NCI-H128 (cell line): ENCODE measurements around the gene SPNS3.

ENCODE experiments used
- DNase-seq: peaks from one replicate; lab custom pipeline; 2025; ENCODE audit not compliant: unreplicated experiment; lab: John Stamatoyannopoulos, UW

Gene SPNS3

GRCh38 chr17:4507361-4508111, 73.8 kb downstream of the SPNS3 start:
- DNase-seq: no peak

DNA sequence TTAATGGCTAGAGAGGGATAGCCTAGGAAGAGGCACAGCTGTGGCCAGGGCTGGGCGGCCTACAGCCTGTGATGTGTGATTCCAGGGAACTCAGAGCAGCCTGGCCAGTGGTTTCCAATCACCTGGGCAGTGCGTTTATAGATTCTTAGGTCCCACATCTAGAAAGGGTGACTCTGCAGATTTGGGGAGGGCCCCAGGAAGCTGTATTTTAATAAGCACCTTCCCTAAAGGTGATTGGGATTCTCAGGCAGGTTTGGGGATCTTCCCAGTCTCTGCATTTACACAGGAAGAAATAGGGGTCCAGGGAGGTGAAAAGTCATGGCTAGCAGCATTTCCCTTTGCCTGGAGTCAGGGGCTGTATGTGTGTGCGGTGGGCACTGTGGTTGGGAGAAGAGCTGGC, 74.5 kb downstream of the SPNS3 start:
- no peak for DNase-seq

DNA sequence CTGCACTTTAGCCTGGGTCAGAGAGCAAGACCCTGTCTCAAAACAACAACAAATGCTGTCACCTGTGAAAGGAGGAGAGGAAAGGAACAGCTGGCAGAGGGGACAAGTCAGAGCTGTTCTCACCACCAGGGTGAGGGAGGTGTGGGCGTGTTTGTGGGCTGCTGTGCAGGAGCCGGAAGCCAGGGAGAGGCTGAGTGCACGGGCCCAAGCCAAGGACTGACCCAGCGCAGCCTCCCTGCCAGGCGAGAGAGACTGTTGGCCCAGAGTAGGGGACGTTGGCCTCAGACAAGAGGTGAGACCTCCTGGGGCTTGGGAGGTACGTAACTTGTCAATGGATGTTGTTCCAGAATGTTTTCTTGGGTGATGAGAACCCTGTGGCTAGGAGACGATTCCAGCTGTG, 75.7 kb downstream of the SPNS3 start:
- no peak for DNase-seq

DNA sequence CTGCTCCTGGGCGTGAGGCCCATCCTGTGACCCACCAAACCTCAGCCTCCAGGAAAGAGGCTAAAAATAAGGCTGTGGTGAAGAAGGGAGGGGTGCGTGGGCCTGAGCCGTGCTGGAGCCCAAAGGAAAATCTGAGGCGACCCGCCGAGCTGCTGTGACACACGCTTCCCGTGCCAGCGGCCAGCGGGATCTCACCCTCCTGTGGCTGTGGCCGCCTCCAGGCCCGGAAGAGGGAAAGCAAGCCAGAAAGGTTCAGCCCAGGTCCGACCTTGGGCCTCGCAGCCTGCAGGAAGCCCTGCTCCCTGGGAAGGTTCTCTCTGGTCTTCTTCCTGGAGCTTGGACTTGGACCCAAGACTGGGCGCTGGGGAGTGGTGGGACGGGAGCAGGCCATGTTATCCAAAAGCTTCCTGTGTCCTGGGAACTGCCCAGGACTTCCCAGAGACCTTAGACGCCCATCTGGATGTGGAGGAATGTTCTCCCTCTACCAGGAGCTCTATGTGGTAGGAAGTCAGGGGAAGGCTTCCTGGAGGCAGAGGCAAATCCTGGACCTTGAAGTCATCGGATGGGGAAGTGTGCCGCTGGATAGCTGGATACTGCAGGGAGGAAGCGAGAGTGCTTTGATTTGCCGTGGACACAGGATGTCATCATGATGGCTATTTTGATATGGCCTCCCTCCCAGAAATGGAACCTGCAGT, 76.3 kb downstream of the SPNS3 start:
- no peak for DNase-seq

DNA sequence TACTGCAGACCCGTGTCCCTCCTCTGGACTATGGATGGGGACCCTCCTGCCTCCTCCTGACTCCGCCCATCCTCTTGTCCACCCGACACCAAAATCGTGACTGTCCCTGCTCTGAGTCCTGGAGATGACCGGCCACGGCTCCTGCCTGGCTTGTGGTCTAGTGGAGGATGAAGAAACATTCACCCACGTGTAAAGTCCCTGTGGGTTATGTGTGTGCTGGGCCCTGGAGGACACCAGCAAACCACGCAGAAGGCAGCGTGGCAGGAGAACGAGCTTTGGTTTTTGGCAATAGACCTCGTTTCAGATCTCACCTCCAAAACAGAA, 76.8 kb downstream of the SPNS3 start:
- DNase-seq: no peak

DNA sequence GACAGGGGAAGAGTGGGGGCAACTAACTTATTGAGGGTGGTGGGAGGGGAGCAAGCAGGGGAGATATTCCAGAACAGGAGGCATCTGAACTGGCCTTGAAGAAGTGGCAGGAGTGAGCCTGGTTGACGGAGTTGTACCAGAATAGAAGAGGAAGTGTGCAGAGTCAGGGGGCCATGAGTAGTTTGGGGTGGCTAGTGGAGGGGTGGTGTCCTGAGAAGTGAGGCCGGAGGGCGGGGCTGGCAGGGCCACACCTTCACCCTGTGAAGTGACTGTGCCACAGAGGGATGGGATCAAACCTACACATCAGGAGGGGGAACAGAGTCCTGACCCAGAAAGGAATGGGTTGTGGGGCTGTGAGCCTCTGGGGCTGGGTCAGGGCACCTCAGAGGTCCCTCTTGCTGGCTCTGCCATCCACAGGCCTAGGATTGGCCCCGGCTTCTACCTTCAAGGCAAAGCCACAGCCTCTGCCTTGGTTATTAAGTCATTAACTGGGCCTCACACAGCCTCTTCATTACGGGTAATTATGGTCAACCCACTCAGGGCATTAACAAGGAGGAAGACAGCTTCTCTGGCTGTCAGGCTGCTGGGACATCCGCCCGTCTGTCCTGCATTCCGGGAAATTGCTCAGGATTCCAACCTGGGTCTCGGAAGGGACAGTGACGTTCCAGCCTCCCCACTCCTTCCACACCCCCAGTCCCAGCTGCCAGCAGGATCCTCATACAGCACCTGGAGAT, 77.6 kb downstream of the SPNS3 start:
- no peak for DNase-seq

- DNase-seq: no peak
Measured at GRCh38 chr17:4512156-4513112, 78.7 kb downstream of the SPNS3 start.

- no peak for DNase-seq
Measured at GRCh38 chr17:4513113-4514032, 79.6 kb downstream of the SPNS3 start.

DNA sequence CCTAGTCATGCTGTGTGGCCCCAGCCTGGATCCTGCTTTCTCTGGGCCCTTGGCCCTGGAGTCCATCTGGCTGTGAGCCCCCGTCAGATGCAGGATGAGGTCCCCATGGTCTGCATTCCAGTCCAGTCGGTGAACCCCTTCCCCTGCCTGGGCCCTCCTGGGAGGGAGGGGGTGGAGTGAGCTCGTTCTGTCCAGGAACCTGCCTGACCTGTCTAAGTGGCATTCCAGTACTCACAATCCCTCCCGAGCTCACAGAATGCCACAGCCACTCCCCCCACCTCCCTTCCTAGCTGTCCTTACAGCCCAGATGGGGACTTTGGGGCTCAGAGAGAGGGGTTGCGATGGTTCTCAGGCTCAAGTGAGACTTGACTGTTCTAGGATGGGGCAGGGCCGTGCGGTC, 80.5 kb downstream of the SPNS3 start:
- no peak for DNase-seq

DNA sequence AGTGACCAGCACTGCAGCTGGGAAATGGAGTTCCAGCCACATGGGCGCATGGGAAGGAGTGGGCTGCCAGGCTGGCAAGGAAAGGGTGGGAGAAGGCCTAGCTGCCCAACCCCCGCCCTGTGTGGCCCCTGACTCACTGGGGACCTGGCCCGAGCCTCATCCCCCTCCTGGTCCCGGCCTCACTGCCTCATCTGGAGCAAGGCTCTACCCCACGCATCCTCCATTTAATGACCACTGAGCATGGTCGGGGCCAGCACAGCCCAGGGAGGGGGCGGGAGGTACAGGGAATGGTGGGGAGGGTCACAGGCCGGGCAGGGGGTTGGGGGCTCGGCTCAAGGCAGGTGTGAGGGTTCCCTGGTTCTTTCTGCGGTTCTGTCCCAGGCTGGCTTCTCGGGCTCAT, 81.0 kb downstream of the SPNS3 start:
- no peak for DNase-seq

DNA sequence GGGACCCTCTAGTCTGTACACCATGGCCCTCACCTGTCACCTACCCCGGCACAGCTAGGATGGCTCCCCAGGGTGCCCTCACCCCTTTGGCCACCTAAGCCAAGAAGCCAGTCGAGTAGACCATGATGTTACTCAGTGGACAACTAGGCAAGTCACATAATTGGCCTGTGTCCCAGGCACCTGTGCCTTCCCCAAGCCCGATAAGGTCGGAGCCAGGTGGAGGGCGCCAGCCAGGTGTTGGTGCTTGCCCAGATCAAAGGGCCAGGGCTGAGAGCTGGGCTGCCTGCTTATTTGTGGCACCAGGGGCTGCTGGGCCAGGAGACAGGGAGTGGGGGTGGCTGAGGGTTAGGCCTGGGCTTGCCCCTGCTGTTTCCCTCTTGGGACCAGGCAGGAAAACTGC, 81.8 kb downstream of the SPNS3 start:
- no peak for DNase-seq

DNA sequence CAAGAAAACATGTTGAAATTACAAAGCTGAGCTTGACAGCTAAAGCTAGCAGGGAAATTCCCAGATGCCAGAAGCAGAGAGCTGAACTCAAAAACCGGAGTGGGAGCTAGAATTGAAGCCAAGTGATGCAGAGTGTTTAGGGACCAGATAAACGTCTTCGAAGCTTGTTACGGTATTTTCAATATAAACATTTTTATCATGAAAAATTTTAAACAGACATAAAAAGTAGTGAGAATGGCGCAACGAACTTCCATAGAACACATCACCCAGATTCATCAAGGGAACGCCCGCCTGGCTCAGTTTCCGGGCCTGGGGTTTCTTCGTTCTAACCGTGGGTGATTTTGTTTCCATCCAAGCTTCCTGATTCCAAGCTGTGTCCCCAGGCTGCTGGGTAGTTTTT, 83.0 kb downstream of the SPNS3 start:
- no peak for DNase-seq

GRCh38 chr17:4518901-4519300, 85.2 kb downstream of the SPNS3 start:
- DNase-seq: no peak

DNA sequence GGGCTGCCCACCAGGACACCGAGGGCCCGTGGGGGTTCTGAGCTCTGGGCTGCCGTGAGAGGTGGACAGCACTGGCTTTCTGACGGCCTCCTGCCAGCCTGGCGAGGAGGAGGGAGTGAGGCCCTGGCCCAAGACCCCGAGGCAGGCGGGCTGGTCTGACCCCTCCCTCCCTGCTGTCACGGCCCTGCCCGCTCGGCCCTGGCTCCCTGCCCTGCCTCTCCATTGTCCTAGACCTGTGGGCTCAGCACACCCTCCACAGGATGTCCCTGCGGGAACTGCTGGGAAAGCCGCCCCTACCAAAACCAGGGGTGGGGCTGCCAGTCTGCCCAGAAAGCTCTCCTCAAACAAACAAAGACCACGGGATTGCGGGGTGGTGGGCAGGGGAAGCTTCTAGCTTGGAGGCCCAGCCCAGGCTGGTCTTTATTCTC, 85.6 kb downstream of the SPNS3 start:
- DNase-seq: no peak

GRCh38 chr17:4520060-4520893, 86.5 kb downstream of the SPNS3 start:
- no peak for DNase-seq

- no peak for DNase-seq
Measured at GRCh38 chr17:4520894-4521600, 87.3 kb downstream of the SPNS3 start.

DNA sequence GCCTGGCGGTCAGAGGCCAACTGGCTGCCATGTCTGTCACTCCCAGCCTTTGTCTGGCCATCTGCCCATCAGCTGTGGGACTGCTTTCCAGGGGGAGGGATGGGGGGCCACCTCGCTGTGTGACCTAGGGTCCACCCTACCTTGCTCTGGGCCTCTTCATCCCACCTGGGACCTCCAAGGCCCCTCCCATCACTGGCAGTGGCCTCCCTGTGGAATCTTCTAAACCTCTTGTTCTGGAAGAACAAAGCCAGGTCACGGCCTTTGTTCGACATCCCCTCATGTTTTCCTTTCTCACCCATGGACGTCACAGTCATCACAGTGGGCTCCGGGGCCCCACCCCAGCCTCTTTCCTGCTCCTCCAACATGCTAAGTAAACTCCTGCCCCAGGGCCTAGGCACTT, 88.9 kb downstream of the SPNS3 start:
- DNase-seq: no peak

- DNase-seq: no peak
Measured at GRCh38 chr17:4523946-4524345, 90.2 kb downstream of the SPNS3 start.
